Stimulated activated CD8-positive, alpha-beta memory T cell treated with anti-CD3 and anti-CD28 coated beads, Interleukin-2, amount 100 ng/mL, for 48 hours (primary cell): ENCODE measurements around the gene IRF7.

Experiments used
- DNase-seq, 2 donors: peaks; one replicate each; pipeline ENCODE4 v3.0.0-alpha.2; 2020; ENCODE audit warnings: low read depth in 2 of 2

Gene IRF7

DNA sequence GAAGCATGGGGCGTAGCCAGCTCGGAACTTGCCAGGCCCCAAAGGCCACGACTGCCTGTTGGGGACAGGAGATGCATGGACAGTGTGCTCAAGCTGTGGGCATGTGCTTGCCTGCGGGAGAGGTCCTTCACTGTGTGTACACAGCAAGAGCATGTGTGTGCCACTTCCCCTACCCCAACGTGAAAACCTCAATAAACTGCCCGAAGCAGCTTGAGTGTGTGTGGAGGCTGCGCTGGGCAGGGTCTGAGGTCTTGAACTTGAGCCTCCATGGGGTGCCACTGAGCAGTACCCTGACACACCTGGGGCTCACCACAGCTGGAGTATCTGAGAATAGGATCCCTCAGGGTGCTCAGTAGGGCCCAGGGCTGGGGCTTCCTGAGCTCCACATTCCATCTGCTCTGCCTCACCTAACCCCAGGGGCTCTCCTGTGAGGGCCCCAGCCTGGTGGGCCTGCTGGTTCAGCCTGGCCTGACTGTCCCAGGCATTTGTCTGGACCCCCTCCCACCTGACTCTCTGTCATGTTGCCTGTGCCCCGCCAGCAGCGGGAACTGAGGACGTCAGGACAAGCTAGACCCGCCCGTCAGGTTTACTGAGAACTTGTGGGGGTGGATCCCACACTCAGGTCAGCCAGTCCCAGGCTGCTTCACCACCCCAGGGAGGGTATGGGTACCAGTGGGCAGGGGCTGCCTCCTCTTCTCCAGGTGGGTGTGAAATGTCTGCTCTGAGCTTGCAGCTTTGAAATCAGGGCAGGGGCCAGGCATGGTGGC is 51.8 kb downstream of the IRF7 start:
- no peak for DNase-seq

DNA sequence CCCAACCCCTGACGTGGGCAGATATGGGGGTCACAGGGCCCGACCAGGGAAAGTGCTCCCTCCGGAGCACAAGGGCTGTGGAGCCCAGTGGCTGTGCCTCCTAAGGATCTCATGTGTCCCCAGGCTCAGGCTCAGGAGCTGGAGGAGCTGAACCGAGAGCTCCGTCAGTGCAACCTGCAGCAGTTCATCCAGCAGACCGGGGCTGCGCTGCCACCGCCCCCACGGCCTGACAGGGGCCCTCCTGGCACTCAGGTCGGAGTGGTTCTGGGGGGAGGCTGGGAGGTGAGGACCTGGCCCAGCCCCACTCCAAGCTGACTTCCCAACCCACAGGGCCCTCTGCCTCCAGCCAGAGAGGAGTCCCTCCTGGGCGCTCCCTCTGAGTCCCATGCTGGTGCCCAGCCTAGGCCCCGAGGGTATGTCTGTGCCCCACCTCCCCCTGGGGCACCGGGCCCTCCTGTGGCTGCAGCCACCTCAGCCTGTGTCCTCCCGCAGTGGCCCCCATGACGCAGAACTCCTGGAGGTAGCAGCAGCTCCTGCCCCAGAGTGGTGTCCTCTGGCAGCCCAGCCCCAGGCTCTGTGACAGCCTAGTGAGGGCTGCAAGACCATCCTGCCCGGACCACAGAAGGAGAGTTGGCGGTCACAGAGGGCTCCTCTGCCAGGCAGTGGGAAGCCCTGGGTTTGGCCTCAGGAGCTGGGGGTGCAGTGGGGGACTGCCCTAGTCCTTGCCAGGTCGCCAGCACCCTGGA is 52.5 kb downstream of the IRF7 start:
- DNase-seq: no peak
